ENCODE results near the gene RGS16. TPM values are rescaled to one million over a fixed set of nuclear protein-coding genes. Genes with fewer than 3 reads are reported as not detected.

The RGS16 gene
- total and polyA plus RNA-seq, 2 donors (not counting 1 experiment from before 2014, with no cell fraction given): 3.3 to 11.4 TPM

DNA sequence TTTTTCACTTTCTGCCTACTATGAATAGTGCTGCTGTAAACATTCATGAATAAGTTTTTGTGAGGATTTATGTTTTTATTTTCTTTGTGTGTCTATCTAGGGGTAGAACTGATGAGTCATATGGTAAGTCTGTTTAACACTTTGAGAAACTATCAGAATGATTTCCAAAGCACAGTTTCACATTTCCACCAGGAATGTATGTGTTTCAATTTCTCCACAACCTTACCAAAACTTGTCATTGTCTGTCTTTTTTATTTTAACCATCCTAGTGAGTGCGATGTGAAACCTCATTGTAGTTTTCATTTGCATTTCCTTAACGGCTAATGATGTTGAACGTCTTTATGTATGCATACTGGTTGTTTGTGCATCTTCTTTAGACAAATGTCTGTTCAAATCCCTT lies 38.7 kb downstream of the RGS16 start:
- no peaks in the 10 kb centered on the region for H3K79me2 ChIP-seq (ENCODE audit: control insufficient read depth, insufficient read depth, low read length)
- no peaks in the 10 kb centered on the region for H3K9me3 ChIP-seq (ENCODE audit: control extremely low read depth in 1 of 3, control insufficient read depth in 2 of 3, insufficient read depth in 1 of 3, low read length in 2 of 3)
- H3K4me2 ChIP-seq (replicated peaks; ENCODE audit: low read depth, low read length, poor library complexity, severe bottlenecking): no peak overlapping the region
- peaks cover 5% of the 10 kb centered on the region for H3K4me1 Mint-ChIP-seq
- H3K36me3 ChIP-seq (replicated peaks in 1 of 2; ENCODE audit: control extremely low read depth in 1 of 2, control insufficient read depth in 1 of 2, extremely low read depth in 1 of 2, insufficient read depth in 2 of 2, low read length in 1 of 2): no peaks in the 10 kb centered on the region
- no peak overlapping the region for H3K9ac ChIP-seq (ENCODE audit: low read length)
- H3K27me3 ChIP-seq (replicated peaks in 1 of 4; ENCODE audit: control extremely low read depth in 1 of 4, control insufficient read depth in 3 of 4, insufficient read depth in 4 of 4, low read length in 3 of 4): peaks cover 0 to 2% (median 0%) of the 10 kb centered on the region in 4 experiments
- ChIA-PET POLR2A (no interaction called here), CTCF (no interaction called here)
- H3K9me3 Mint-ChIP-seq (ENCODE audit: insufficient read depth): no peaks in the 10 kb centered on the region
- no peak overlapping the region for H3K27ac ChIP-seq (ENCODE audit: low read length in 2 of 2)
- intact Hi-C loops (cut with micrococcal nuclease): no loop called here
- 82% methylated on average over 2 of the region's 3 CpGs for WGBS (ENCODE audit: insufficient coverage)
- no peak for DNase-seq
- no peaks in the 10 kb centered on the region for H4K20me1 ChIP-seq (ENCODE audit: control insufficient read depth, insufficient read depth, low read length, poor library complexity, severe bottlenecking)
- no peak for ATAC-seq (ENCODE audit: low read depth)
- H3K4me3 Mint-ChIP-seq: no peak overlapping the region
- H3K4me1 ChIP-seq (ENCODE audit: control insufficient read depth in 2 of 2, insufficient read depth in 2 of 2, low read length in 2 of 2): peaks cover 19% of the 10 kb centered on the region in 2 donors
- TF ChIP-seq EZH2 (IDR thresholded peaks at IDR 0.05; ENCODE audit: borderline replicate concordance, insufficient read depth, low read depth, low read length, poor library complexity, severe bottlenecking): no peak
- TF ChIP-seq, protein P1, sequence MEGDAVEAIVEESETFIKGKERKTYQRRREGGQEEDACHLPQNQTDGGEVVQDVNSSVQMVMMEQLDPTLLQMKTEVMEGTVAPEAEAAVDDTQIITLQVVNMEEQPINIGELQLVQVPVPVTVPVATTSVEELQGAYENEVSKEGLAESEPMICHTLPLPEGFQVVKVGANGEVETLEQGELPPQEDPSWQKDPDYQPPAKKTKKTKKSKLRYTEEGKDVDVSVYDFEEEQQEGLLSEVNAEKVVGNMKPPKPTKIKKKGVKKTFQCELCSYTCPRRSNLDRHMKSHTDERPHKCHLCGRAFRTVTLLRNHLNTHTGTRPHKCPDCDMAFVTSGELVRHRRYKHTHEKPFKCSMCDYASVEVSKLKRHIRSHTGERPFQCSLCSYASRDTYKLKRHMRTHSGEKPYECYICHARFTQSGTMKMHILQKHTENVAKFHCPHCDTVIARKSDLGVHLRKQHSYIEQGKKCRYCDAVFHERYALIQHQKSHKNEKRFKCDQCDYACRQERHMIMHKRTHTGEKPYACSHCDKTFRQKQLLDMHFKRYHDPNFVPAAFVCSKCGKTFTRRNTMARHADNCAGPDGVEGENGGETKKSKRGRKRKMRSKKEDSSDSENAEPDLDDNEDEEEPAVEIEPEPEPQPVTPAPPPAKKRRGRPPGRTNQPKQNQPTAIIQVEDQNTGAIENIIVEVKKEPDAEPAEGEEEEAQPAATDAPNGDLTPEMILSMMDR (IDR thresholded peaks at IDR 0.05): no peak
- no peaks in the 10 kb centered on the region for H3K27me3 Mint-ChIP-seq
- no peak overlapping the region for H2AFZ ChIP-seq (ENCODE audit: insufficient read depth, low read depth, low read length, poor library complexity, severe bottlenecking)
- no peak overlapping the region for H3K27ac Mint-ChIP-seq
- no peak overlapping the region for H3K4me3 ChIP-seq (ENCODE audit: control extremely low read depth in 1 of 5, extremely low read depth in 1 of 5, insufficient read depth in 1 of 5, low read depth in 2 of 5, low read length in 4 of 5)

- Mint-ChIP-seq H3K4me3 (no peak overlapping the region), H3K4me1 (peaks cover 5% of the 10 kb centered on the region), H3K9me3 (ENCODE audit: insufficient read depth) (no peaks in the 10 kb centered on the region), H3K27me3 (no peaks in the 10 kb centered on the region), H3K27ac (no peak overlapping the region)
- Histone ChIP-seq H3K36me3 (replicated peaks in 1 of 2; ENCODE audit: control extremely low read depth in 1 of 2, control insufficient read depth in 1 of 2, extremely low read depth in 1 of 2, insufficient read depth in 2 of 2, low read length in 1 of 2) (no peaks in the 10 kb centered on the region), H3K9ac (ENCODE audit: low read length) (no peak overlapping the region), H3K4me3 (ENCODE audit: control extremely low read depth in 1 of 5, extremely low read depth in 1 of 5, insufficient read depth in 1 of 5, low read depth in 2 of 5, low read length in 4 of 5) (no peak overlapping the region), H2AFZ (ENCODE audit: insufficient read depth, low read depth, low read length, poor library complexity, severe bottlenecking) (no peak overlapping the region), H3K4me2 (replicated peaks; ENCODE audit: low read depth, low read length, poor library complexity, severe bottlenecking) (no peak overlapping the region), H3K4me1 (ENCODE audit: control insufficient read depth in 2 of 2, insufficient read depth in 2 of 2, low read length in 2 of 2) (peaks cover 9% of the 10 kb centered on the region in 2 donors), H4K20me1 (ENCODE audit: control insufficient read depth, insufficient read depth, low read length, poor library complexity, severe bottlenecking) (no peaks in the 10 kb centered on the region), H3K79me2 (ENCODE audit: control insufficient read depth, insufficient read depth, low read length) (no peaks in the 10 kb centered on the region), H3K9me3 (ENCODE audit: control extremely low read depth in 1 of 3, control insufficient read depth in 2 of 3, insufficient read depth in 1 of 3, low read length in 2 of 3) (no peaks in the 10 kb centered on the region), H3K27ac (ENCODE audit: low read length in 2 of 2) (no peak overlapping the region), H3K27me3 (replicated peaks in 1 of 4; ENCODE audit: control extremely low read depth in 1 of 4, control insufficient read depth in 3 of 4, insufficient read depth in 4 of 4, low read length in 3 of 4) (peaks cover 0 to 3% (median 0%) of the 10 kb centered on the region in 4 experiments)
- POLR2A ChIA-PET: no interaction called here
- TF ChIP-seq, protein P1 (IDR thresholded peaks at IDR 0.05): no peak
- no peak for TF ChIP-seq EZH2 (IDR thresholded peaks at IDR 0.05; ENCODE audit: borderline replicate concordance, insufficient read depth, low read depth, low read length, poor library complexity, severe bottlenecking)
- CTCF ChIA-PET: no interaction called here
- ATAC-seq (ENCODE audit: low read depth) (no peak), DNase-seq (no peak)
- WGBS (ENCODE audit: insufficient coverage): no CpG with 5 or more reads among the region's 2 CpGs
- intact Hi-C loops (cut with micrococcal nuclease): no loop called here
These were observed 39.7 kb downstream of the RGS16 start for GRCh38 chr1:182564406-182565004.
